ENCODE data around the gene MTFR2. TPM values are rescaled to one million over a fixed set of nuclear protein-coding genes. Genes with fewer than 3 reads are reported as not detected.

MTFR2 gene
- total RNA-seq, 2 donors from 2014 or later = 4.0 to 6.3 TPM

DNA sequence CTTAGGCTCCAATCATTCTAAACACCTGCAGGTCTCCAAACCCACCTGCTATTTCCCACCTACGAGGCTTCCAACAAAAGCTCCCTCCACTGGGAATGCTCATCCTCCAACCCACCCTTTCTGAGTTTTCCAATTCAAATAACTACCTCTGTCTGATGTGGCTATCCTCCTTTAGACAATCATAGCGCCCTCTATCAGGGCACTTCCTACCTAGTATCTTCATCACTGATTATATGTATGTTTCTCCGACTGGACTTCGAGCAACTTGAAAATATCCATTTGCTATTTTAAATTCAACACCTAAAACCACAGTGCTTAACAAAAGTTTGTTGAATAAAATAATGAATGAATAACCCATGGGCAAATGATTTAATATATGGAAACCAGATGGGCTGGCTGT lies 41.3 kb downstream of the MTFR2 start:
- Histone ChIP-seq H3K27ac (ENCODE audit: low read depth, low read length) (no peak overlapping the region), H3K4me3 (ENCODE audit: low read length) (no peak overlapping the region), H3K4me1 (ENCODE audit: control insufficient read depth, insufficient read depth, low read length) (peaks cover 7% of the 10 kb centered on the region), H3K27me3 (ENCODE audit: control insufficient read depth, insufficient read depth, low read length, poor library complexity, severe bottlenecking) (no peaks in the 10 kb centered on the region), H3K9me3 (ENCODE audit: control insufficient read depth, low read length) (no peaks in the 10 kb centered on the region), H3K9ac (ENCODE audit: extremely low read depth, low read length, poor library complexity, severe bottlenecking) (no peak overlapping the region), H3K36me3 (ENCODE audit: control insufficient read depth, insufficient read depth, low read length) (no peaks in the 10 kb centered on the region)
- H3K9me3 Mint-ChIP-seq = no peaks in the 10 kb centered on the region
- no peaks in the 10 kb centered on the region for H3K4me1 Mint-ChIP-seq
- no peaks in the 10 kb centered on the region for H3K27me3 Mint-ChIP-seq (ENCODE audit: insufficient read depth)
- 93 to 94% methylated on average over 2 to 4 of the region's 4 CpGs for whole genome bisulfite sequencing, 2 experiments (ENCODE audit: insufficient coverage in 1 of 2, insufficient read length in 1 of 2)
- TF ChIP-seq, protein P1, sequence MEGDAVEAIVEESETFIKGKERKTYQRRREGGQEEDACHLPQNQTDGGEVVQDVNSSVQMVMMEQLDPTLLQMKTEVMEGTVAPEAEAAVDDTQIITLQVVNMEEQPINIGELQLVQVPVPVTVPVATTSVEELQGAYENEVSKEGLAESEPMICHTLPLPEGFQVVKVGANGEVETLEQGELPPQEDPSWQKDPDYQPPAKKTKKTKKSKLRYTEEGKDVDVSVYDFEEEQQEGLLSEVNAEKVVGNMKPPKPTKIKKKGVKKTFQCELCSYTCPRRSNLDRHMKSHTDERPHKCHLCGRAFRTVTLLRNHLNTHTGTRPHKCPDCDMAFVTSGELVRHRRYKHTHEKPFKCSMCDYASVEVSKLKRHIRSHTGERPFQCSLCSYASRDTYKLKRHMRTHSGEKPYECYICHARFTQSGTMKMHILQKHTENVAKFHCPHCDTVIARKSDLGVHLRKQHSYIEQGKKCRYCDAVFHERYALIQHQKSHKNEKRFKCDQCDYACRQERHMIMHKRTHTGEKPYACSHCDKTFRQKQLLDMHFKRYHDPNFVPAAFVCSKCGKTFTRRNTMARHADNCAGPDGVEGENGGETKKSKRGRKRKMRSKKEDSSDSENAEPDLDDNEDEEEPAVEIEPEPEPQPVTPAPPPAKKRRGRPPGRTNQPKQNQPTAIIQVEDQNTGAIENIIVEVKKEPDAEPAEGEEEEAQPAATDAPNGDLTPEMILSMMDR (conservative IDR thresholded peaks at IDR 0.05) = peak; percentile 52
- no peak overlapping the region for H3K27ac Mint-ChIP-seq
- DNase-seq = no peak
- no peak overlapping the region for H3K4me3 Mint-ChIP-seq
- no peaks in the 10 kb centered on the region for H3K36me3 Mint-ChIP-seq (ENCODE audit: low read depth)

DNA sequence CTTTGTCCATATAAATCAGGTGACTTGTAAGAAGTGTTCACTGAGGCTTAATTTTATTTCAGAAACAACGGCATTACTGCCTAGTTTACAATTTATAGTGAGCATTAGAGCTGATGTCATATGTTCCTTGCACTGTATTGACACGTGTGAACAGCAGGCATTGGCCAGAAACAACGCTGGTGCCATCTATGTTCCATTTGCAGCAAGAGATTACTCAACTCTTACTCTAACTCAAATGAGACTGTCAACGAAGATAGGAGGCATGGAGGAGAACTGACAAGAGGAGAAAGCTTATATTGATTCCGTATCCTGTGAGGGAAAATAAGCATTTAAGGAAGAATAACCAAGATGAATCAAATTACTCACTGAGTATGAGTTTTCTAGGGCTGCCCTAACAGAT lies 48.4 kb downstream of the MTFR2 start:
- Histone ChIP-seq H3K4me1 (ENCODE audit: control insufficient read depth, insufficient read depth, low read length) (peaks cover 7% of the 10 kb centered on the region), H3K36me3 (ENCODE audit: control insufficient read depth, insufficient read depth, low read length) (no peaks in the 10 kb centered on the region), H3K9me3 (ENCODE audit: control insufficient read depth, low read length) (no peaks in the 10 kb centered on the region), H3K27me3 (ENCODE audit: control insufficient read depth, insufficient read depth, low read length, poor library complexity, severe bottlenecking) (no peaks in the 10 kb centered on the region), H3K4me3 (ENCODE audit: low read length) (no peak overlapping the region), H3K9ac (ENCODE audit: extremely low read depth, low read length, poor library complexity, severe bottlenecking) (no peak overlapping the region), H3K27ac (ENCODE audit: low read depth, low read length) (no peak overlapping the region)
- Mint-ChIP-seq H3K9me3 (no peaks in the 10 kb centered on the region), H3K4me1 (no peaks in the 10 kb centered on the region), H3K4me3 (no peak overlapping the region), H3K27me3 (ENCODE audit: insufficient read depth) (no peaks in the 10 kb centered on the region), H3K27ac (no peak overlapping the region), H3K36me3 (ENCODE audit: low read depth) (no peaks in the 10 kb centered on the region)
- WGBS, 2 experiments (ENCODE audit: insufficient coverage in 1 of 2, insufficient read length in 1 of 2) = 87 to 92% methylated on average over 4 to 5 of the region's 5 CpGs
- DNase-seq = no peak
- TF ChIP-seq, protein P1 (conservative IDR thresholded peaks at IDR 0.05) = no peak

DNA sequence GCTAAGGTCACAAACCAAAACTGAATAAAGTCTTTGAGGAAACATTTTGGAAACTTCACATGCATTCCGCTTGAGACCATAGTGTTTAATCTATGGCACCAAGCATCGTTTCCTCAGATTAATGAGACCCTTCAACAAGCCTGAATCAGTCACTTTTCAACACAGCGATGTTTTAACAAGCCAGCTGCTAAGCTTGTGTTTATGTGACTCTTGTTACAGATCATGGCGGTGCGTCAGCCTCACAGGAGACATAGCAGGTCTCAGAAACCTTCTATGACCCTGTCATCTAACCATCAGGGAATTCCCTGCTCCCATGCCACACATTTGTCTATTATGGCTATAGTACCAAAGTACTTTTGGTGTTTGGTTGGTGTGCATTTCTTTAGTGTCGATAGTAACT lies 57.2 kb downstream of the MTFR2 start:
- Mint-ChIP-seq H3K27ac (no peak overlapping the region), H3K36me3 (ENCODE audit: low read depth) (no peaks in the 10 kb centered on the region), H3K9me3 (no peaks in the 10 kb centered on the region), H3K4me3 (no peak overlapping the region), H3K4me1 (no peaks in the 10 kb centered on the region), H3K27me3 (ENCODE audit: insufficient read depth) (no peaks in the 10 kb centered on the region)
- no peaks in the 10 kb centered on the region for H3K9me3 ChIP-seq (ENCODE audit: control insufficient read depth, low read length)
- H3K36me3 ChIP-seq (ENCODE audit: control insufficient read depth, insufficient read depth, low read length) = no peaks in the 10 kb centered on the region
- TF ChIP-seq, protein P1 (conservative IDR thresholded peaks at IDR 0.05) = no peak
- no peak overlapping the region for H3K4me3 ChIP-seq (ENCODE audit: low read length)
- 84 to 91% methylated on average over 5 of the region's 6 CpGs for whole genome bisulfite sequencing, 2 experiments (ENCODE audit: insufficient coverage in 1 of 2, insufficient read length in 1 of 2)
- no peaks in the 10 kb centered on the region for H3K27me3 ChIP-seq (ENCODE audit: control insufficient read depth, insufficient read depth, low read length, poor library complexity, severe bottlenecking)
- no peak overlapping the region for H3K27ac ChIP-seq (ENCODE audit: low read depth, low read length)
- H3K9ac ChIP-seq (ENCODE audit: extremely low read depth, low read length, poor library complexity, severe bottlenecking) = no peak overlapping the region
- DNase-seq = no peak
- no peaks in the 10 kb centered on the region for H3K4me1 ChIP-seq (ENCODE audit: control insufficient read depth, insufficient read depth, low read length)
